NCI-H526 treated with DMSO at 0.1 percent for 48 hours (cell line): Measurements from ENCODE around the gene SPINT2.

ENCODE experiments used
- DNase-seq: peaks from one replicate; lab custom pipeline; 2025; lab: John Stamatoyannopoulos, UW

SPINT2 gene

GRCh38 chr19:38267761-38268483 lies 3.5 kb downstream of the SPINT2 start:
- DNase-seq = no peak

GRCh38 chr19:38268539-38268938 lies 4.2 kb downstream of the SPINT2 start:
- DNase-seq = no peak

GRCh38 chr19:38270587-38271167 lies 6.3 kb downstream of the SPINT2 start:
- DNase-seq = no peak

GRCh38 chr19:38273499-38273898 lies 9.1 kb downstream of the SPINT2 start:
- DNase-seq = no peak

- no peak for DNase-seq
Observed at GRCh38 chr19:38274739-38275138, 10.4 kb downstream of the SPINT2 start.

GRCh38 chr19:38276942-38277517 lies 12.7 kb downstream of the SPINT2 start:
- DNase-seq = no peak

GRCh38 chr19:38277549-38277948 lies 13.2 kb downstream of the SPINT2 start:
- no peak for DNase-seq

- DNase-seq = no peak
Observed at GRCh38 chr19:38277969-38278680, 13.8 kb downstream of the SPINT2 start.

GRCh38 chr19:38278751-38279150 lies 14.4 kb downstream of the SPINT2 start:
- DNase-seq = no peak

GRCh38 chr19:38280030-38280921 lies 15.9 kb downstream of the SPINT2 start:
- DNase-seq = no peak

GRCh38 chr19:38281811-38282566 lies 17.6 kb downstream of the SPINT2 start:
- DNase-seq = no peak

- no peak for DNase-seq
Observed at GRCh38 chr19:38283271-38283670, 18.9 kb downstream of the SPINT2 start.

- DNase-seq = no peak
Observed at GRCh38 chr19:38284422-38284821, 20.0 kb downstream of the SPINT2 start.

- no peak for DNase-seq
Observed at GRCh38 chr19:38285567-38285966, 21.2 kb downstream of the SPINT2 start.

GRCh38 chr19:38287604-38288003 lies 23.2 kb downstream of the SPINT2 start:
- DNase-seq = no peak

- DNase-seq = no peak
Observed at GRCh38 chr19:38288123-38288855, 23.9 kb downstream of the SPINT2 start.

GRCh38 chr19:38289955-38290354 lies 25.6 kb downstream of the SPINT2 start:
- DNase-seq = no peak

- DNase-seq = no peak
Observed at GRCh38 chr19:38290631-38291147, 26.3 kb downstream of the SPINT2 start.

- DNase-seq = no peak
Observed at GRCh38 chr19:38291855-38292254, 27.5 kb downstream of the SPINT2 start.

GRCh38 chr19:38293281-38293680 lies 28.9 kb downstream of the SPINT2 start:
- DNase-seq = no peak
